C4-2B (cell line): Measurements from ENCODE around the gene SLC39A11.

Experiments used
- CTCF ChIP-seq: fragments of 450-650 bp; conservative IDR thresholded peaks from 2 replicates; pipeline ENCODE4 v1.5.1; 2017; ENCODE audit warnings: mild to moderate bottlenecking
- ZFX ChIP-seq: fragments of 450-650 bp; IDR thresholded peaks from 2 replicates; pipeline ENCODE4 v1.6.1; 2017

- TF ChIP-seq CTCF (no peak), ZFX (no peak)
Observed at GRCh38 chr17:73092523-73093135, at the start of gene SLC39A11.
